ENCODE measurements around the gene CPEB2. TPM values are rescaled to one million over a fixed set of nuclear protein-coding genes. Genes with fewer than 3 reads are reported as not detected.

CPEB2 gene
- total RNA-seq, 1 donor from 2014 or later: 30.4 TPM

DNA sequence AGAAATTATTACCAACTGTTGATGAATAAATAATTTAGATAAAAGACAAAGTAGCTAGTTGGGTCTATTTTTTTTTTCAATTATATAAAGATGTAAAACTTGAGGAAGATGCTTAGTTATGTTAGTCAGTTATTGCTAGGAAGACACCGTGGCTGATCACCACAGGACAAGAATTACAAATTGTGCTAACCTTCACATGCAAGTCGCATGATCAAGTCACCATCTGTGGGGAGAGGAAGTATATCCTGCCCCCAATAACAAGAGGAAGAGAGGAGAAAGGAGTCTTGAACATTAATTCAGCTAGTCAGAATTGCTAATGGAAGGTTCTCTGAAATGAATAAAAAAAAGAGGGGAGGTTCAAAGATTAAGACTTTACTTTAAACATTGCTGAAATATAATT lies 52.3 kb downstream of the CPEB2 start:
- Histone ChIP-seq H3K4me1 (no peaks in the 10 kb centered on the region), H3K9me3 (no peaks in the 10 kb centered on the region), H3K4me3 (no peak overlapping the region), H3K27ac (no peak overlapping the region), H3K36me3 (peaks cover 32 to 48% of the 10 kb centered on the region in 2 donors), H3K27me3 (no peaks in the 10 kb centered on the region)
- no peak for DNase-seq (ENCODE audit: low spot score in 2 of 2)
- TF ChIP-seq, protein P1, sequence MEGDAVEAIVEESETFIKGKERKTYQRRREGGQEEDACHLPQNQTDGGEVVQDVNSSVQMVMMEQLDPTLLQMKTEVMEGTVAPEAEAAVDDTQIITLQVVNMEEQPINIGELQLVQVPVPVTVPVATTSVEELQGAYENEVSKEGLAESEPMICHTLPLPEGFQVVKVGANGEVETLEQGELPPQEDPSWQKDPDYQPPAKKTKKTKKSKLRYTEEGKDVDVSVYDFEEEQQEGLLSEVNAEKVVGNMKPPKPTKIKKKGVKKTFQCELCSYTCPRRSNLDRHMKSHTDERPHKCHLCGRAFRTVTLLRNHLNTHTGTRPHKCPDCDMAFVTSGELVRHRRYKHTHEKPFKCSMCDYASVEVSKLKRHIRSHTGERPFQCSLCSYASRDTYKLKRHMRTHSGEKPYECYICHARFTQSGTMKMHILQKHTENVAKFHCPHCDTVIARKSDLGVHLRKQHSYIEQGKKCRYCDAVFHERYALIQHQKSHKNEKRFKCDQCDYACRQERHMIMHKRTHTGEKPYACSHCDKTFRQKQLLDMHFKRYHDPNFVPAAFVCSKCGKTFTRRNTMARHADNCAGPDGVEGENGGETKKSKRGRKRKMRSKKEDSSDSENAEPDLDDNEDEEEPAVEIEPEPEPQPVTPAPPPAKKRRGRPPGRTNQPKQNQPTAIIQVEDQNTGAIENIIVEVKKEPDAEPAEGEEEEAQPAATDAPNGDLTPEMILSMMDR (IDR thresholded peaks at IDR 0.05): no peak
- intact Hi-C loops (cut with DNase I): no loop called here

- no peak for DNase-seq (ENCODE audit: low spot score in 2 of 2)
- Histone ChIP-seq H3K27me3 (no peaks in the 10 kb centered on the region), H3K36me3 (peaks cover 31 to 62% of the 10 kb centered on the region in 2 donors), H3K4me1 (no peaks in the 10 kb centered on the region), H3K4me3 (no peak overlapping the region), H3K27ac (no peak overlapping the region), H3K9me3 (no peaks in the 10 kb centered on the region)
- intact Hi-C loops (cut with DNase I): no loop called here
- TF ChIP-seq, protein P1 (IDR thresholded peaks at IDR 0.05): no peak
Observed at GRCh38 chr4:15060213-15060612, 57.9 kb downstream of the CPEB2 start.

DNA sequence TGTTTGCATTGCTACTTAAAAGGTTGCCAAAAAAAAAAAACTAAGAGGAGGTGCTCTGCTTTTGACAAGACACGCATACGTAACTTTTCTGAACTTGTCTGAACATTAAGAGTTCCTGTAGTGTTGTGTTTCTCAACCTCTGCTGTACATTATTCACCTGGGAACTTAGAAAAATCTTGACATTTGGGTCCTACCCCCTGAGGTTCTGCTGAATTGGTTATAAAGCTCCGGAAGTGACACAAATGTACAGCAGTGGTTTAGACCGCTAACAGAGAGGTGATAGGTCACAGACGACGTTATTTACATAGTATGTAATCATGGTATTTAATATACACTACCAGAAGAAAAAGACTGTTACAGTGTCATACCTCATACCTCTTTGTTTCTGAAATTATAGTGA lies 61.1 kb downstream of the CPEB2 start:
- no peak for DNase-seq (ENCODE audit: low spot score in 2 of 2)
- Histone ChIP-seq H3K27ac (peak overlapping the region in 1 of 2 donors; percentile 14), H3K27me3 (no peaks in the 10 kb centered on the region), H3K4me1 (peaks cover 0 to 6% of the 10 kb centered on the region in 2 donors), H3K4me3 (no peak overlapping the region), H3K9me3 (no peaks in the 10 kb centered on the region), H3K36me3 (peaks cover 24 to 61% of the 10 kb centered on the region in 2 donors)
- TF ChIP-seq, protein P1 (IDR thresholded peaks at IDR 0.05): no peak
- intact Hi-C loops (cut with DNase I): no loop called here

- peaks cover 7 to 39% of the 10 kb centered on the region in 2 donors for H3K36me3 ChIP-seq
- TF ChIP-seq, protein P1 (IDR thresholded peaks at IDR 0.05): no peak
- intact Hi-C loops (cut with DNase I): no loop called here
Observed at GRCh38 chr4:15065516-15065915, 63.2 kb downstream of the CPEB2 start.

DNA sequence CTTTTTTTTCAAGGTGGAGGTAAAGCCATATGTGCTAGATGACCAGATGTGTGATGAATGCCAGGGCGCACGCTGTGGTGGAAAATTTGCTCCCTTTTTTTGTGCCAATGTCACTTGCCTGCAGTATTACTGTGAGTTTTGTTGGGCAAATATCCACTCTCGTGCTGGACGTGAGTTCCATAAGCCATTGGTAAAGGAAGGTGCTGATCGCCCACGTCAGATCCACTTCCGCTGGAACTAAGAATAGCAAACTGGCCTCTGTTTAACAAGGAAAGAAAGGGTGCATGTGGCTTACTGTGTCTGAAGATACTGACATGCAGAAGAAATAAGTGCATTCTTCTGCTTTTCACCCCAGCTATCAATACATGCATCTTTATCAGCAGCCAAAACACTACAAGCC lies 63.9 kb downstream of the CPEB2 start:
- Histone ChIP-seq H3K36me3 (peaks cover 7 to 33% of the 10 kb centered on the region in 2 donors), H3K4me1 (peaks cover 0 to 12% of the 10 kb centered on the region in 2 donors), H3K27me3 (no peaks in the 10 kb centered on the region), H3K27ac (peak overlapping the region; percentile 7 to 35), H3K9me3 (no peaks in the 10 kb centered on the region), H3K4me3 (no peak overlapping the region)
- intact Hi-C loops (cut with DNase I): no loop called here
- TF ChIP-seq, protein P1 (IDR thresholded peaks at IDR 0.05): no peak
- no peak for DNase-seq (ENCODE audit: low spot score in 2 of 2)

More at GRCh38 chr4:15065516-15065915, 63.2 kb downstream of the CPEB2 start:
- Histone ChIP-seq H3K27me3 (no peaks in the 10 kb centered on the region), H3K27ac (peak overlapping the region in 1 of 2 donors; percentile 7), H3K4me1 (peaks cover 0 to 12% of the 10 kb centered on the region in 2 donors), H3K9me3 (no peaks in the 10 kb centered on the region), H3K4me3 (no peak overlapping the region)
- no peak for DNase-seq (ENCODE audit: low spot score in 2 of 2)

DNA sequence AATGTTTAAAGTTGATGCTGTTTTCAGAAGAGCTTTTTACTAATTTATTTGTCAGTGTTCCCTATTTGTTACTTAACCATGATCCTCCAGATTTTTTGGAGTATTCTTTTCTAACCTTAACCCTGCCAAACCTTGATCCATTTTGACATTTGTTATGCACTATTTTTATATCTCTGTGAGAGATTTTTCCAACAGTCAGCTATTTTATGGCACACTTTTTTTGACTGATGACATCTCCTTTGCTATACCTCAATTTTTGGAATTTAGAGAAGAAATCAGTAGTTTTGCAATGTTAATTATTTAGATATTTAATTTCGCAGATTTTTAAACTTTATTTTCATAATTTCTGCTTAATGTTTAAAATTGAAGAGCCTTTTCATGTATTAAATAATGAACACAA lies 66.0 kb downstream of the CPEB2 start:
- peaks cover 3 to 16% of the 10 kb centered on the region in 2 donors for H3K36me3 ChIP-seq
- H3K4me3 ChIP-seq: no peak overlapping the region
- H3K27me3 ChIP-seq: no peaks in the 10 kb centered on the region
- no peak overlapping the region for H3K27ac ChIP-seq
- TF ChIP-seq, protein P1 (IDR thresholded peaks at IDR 0.05): no peak
- H3K9me3 ChIP-seq: no peaks in the 10 kb centered on the region
- intact Hi-C loops (cut with DNase I): no loop called here
- no peak for DNase-seq (ENCODE audit: low spot score in 2 of 2)
- peaks cover 0 to 12% of the 10 kb centered on the region in 2 donors for H3K4me1 ChIP-seq
